GM12878 (cell line): ENCODE measurements around the gene IGF2BP2.

Source experiments
- ATF3 ChIP-seq: IDR thresholded peaks from 2 replicates; pipeline ENCODE4 v1.6.1; 2011; ENCODE audit warnings: low read depth, mild to moderate bottlenecking, low read length, moderate library complexity, borderline replicate concordance; ENCODE audit errors: extremely low read depth
- CTCF ChIP-seq, 3 experiments: IDR thresholded peaks in 2 of 3; conservative IDR thresholded peaks in 1 of 3; 2 replicates each; pipeline ENCODE4 v1.5.1; 2011; ENCODE audit warnings: low read depth in 3 of 3, low read length in 3 of 3, mild to moderate bottlenecking in 3 of 3, control low read depth in 2 of 3, moderate library complexity in 2 of 3, inconsistent platforms in 1 of 3, mixed read lengths in 1 of 3; ENCODE audit not compliant: control insufficient read depth in 2 of 3, insufficient read depth in 1 of 3; ENCODE audit errors: extremely low read depth in 1 of 3
- EP300 ChIP-seq, 2 experiments: fragments of 150-350 bp in 1 of 2; IDR thresholded peaks; 2 replicates each; pipeline ENCODE4 v1.6.1; 2011 to 2012; ENCODE audit warnings: low read depth in 2 of 2, low read length in 2 of 2, borderline replicate concordance in 1 of 2, improper control_type of control experiment in 1 of 2, inconsistent platforms in 1 of 2; ENCODE audit not compliant: control insufficient read depth in 1 of 2
- HDAC6 ChIP-seq: fragments of 200-600 bp; sonication (generic); IDR thresholded peaks from one replicate; pipeline ENCODE4 v1.8.0; 2017; ENCODE audit warnings: antibody characterized with exemption; ENCODE audit not compliant: unreplicated experiment
- POLR2A ChIP-seq: IDR thresholded peaks from 2 replicates; pipeline ENCODE4 v1.6.1; 2011; ENCODE audit warnings: low read depth, mild to moderate bottlenecking, low read length
- TAF1 ChIP-seq: IDR thresholded peaks from 2 replicates; pipeline ENCODE4 v1.6.1; 2011; ENCODE audit warnings: mild to moderate bottlenecking, low read depth, low read length, borderline replicate concordance

- TF ChIP-seq HDAC6 = no peak
- TF ChIP-seq CTCF (IDR thresholded peaks at IDR 0.05 in 2 of 3, conservative IDR thresholded peaks at IDR 0.05 in 1 of 3; ENCODE audit: control insufficient read depth in 2 of 3, extremely low read depth in 1 of 3, insufficient read depth in 1 of 3, low read depth in 3 of 3, low read length in 3 of 3) = no peak
- TF ChIP-seq TAF1 = no peak
- TF ChIP-seq POLR2A = no peak
- no peak for TF ChIP-seq EP300 (IDR thresholded peaks at IDR 0.05; ENCODE audit: borderline replicate concordance in 1 of 2, control insufficient read depth in 1 of 2, low read depth in 2 of 2, low read length in 2 of 2)
- TF ChIP-seq ATF3 = no peak
Observed at GRCh38 chr3:185722881-185723280, 102.0 kb downstream of the IGF2BP2 start.
